CD4-positive, alpha-beta T cell treated with Interleukin-21 for 1 hour (primary cell): ENCODE measurements around the gene RCBTB1.

Source experiments
- DNase-seq: peaks from one replicate; pipeline ENCODE4 v3.0.0-alpha.2; 2020

Gene RCBTB1

DNA sequence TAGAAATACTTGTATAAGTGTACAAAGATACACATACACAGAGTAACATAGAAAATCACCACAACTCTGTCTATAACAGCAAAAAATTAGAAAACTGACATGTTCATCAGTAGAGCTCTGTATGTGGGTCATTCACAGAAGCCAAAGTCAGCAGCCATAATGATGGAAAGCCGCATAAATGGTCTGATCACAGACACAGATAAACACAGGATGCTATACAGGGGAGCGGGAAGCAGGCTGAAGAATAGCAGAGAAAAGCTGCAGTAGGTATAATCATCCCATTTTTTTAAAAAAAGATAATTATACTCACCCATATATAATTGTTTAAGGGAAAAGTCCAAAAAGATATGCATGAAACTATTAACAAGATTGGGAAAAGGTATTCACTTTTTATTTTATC, 31.5 kb downstream of the RCBTB1 start:
- DNase-seq = no peak

- DNase-seq = no peak
Observed at GRCh38 chr13:49550942-49551644, 34.3 kb downstream of the RCBTB1 start.

GRCh38 chr13:49549289-49549688, 36.1 kb downstream of the RCBTB1 start:
- DNase-seq = no peak

DNA sequence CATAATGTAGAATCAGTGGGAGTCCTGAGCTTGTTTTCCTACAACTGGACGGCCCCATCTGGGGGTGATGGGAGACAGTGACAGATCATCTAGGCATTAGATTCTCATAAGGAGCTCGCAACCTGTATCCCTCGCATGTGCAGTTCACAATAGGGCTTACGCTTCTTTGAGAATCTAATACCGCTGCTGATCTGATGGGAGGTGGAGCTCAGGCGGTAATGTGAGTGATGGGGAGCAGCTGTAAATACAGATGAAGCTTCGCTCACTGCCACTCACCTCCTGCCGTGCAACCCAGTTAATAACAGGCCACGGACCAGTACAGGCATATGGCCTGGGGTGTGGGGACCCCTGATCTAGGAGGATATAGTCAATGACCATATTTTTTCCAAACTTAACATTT, 38.8 kb downstream of the RCBTB1 start:
- DNase-seq = no peak

- DNase-seq = no peak
Observed at GRCh38 chr13:49545661-49546060, 39.7 kb downstream of the RCBTB1 start.

DNA sequence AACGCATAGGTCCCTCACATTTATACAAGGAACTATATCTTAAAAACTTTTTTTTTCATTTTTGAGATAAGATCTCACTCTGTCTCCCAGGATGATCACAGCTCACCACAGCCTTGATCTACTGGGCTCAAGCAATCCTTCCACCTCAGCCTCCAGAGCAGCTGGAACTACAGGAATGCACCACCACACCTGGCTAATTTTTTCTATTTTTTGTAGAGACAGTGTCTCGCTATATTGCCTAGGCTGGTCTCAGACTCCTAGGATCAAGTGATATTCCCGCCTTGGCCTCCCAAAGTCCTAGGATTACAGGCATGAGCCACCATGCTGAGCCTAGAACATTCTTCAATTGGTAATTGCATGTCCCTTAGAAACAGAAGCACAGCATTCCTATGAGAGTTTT, 41.7 kb downstream of the RCBTB1 start:
- no peak for DNase-seq

DNA sequence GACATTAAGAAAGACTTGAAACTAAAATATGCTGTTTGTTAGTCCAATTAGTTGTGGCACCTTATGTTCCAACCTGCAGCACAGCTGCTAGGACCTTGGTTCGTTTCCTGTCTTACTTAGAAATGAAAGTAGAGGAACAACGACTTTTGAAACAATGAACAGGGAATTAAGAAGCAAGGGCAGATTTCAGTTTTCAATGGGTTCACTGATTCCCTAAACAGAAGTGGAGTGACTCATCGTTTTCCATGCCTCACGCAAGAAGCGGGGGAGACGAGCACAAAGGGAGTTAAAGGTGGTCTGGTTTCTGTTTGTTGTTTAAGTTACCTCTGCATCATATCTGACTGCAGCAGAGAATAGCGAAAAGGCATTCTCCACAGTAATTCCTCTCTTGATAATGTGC, 44.8 kb downstream of the RCBTB1 start:
- DNase-seq = no peak

DNA sequence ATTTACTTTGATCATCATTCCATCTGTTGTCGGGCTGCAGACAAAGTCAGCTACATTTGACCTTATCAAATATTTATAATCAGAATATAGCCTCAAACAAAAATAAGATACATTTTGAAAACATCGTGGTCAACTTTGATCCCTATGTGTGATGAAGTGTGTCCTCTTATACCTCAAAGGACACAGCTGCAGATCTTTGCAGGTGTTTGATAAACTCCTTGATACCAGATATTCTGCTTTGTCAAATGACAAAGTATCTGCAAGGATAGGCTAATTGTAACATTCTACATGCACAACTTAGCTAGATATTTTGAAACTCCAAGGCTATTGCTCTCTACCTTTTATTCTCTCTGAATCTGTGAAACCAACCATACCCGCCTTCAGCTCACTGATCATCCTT, 45.6 kb downstream of the RCBTB1 start:
- no peak for DNase-seq

DNA sequence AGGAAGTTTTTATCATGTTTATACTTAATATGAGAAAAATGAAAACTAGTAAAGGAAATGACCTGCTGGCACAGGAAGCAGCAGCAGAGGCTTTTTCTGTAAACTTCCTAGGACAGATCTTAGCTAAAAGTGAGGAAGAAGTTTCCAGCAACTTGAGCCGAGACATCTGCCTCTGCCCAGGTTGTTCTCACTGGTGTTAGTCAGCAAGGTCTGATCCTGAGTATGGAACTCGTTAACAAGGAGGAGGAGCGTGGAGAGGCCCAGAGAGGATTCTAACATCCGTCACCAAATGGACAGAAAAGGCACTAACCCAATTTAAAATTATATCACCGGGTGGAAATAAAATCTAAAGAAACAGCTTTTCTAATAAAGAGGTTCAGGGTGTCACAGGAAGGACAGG, 46.0 kb downstream of the RCBTB1 start:
- DNase-seq = no peak

- no peak for DNase-seq
Observed at GRCh38 chr13:49538404-49538803, 47.0 kb downstream of the RCBTB1 start.

DNA sequence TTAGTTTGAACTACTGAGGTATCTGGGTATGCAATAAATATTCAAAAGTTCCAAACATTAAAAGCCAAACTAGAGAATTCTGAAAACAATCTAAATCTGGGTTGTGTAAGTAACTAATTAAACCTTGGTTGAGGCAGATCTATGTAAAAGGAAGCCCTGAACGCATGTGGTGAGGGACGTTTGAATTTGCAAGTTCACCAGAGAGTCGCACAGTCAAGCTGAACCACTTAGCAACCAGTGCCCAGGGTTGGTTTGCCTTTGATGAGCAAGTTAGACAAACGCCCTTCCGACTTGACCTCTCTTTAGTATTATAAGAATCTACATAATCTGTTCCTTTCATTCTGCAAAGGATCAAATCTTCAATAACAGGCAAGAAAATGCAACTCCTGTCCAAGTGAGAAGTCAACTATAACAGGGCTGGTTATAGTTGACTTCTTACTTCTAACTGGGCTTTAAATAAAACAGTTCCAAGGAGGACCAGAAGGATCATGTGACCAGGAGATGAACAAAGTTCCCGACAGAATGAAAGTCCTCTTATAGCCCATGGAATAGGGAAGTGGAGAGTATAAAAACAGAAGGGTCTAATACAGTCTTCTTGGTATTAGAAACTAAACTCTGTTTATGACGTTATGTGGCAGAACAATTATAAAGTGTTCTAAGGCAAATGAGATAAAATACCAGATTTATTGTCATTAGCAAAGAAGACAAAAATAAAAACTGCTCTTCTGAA, 49.0 kb downstream of the RCBTB1 start:
- no peak for DNase-seq

- DNase-seq = no peak
Observed at GRCh38 chr13:49533591-49534269, 51.6 kb downstream of the RCBTB1 start.

DNA sequence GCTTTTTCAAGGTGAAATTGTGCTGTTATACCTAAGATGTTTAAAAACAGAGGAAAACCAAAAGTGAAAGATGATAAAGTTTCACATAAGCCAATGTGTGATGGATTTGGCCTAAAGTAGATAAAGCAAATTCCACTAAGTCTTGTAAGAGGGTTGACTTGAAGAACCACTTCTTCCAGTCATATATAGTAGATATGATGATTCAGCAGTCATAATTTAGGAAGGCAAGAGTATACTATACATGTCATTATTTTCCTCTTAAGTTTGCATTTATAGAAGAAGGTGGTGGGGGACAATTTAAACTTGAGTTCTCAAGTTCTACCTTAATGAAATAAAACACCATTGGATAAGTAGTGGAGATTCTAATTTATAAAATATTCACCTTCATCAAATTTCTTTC, 52.3 kb downstream of the RCBTB1 start:
- no peak for DNase-seq

DNA sequence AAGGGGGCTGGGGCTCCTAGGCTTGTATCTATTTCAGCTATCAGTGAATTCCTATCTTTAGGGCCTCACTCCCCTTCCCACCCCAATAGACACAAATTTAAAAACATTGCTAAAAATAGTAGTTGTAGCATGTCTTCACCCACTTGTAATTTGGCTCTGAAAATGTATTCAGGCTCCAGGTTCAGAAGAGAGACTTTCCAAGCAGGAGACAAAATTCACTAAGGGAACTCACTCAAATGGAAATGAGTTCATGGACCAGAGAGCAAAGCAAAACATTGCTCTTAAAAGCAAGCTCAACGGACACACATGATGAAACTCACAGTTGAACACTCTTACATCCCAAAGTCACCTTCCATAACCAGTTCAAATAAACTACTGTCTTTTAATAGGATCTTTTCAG, 52.8 kb downstream of the RCBTB1 start:
- DNase-seq = no peak

DNA sequence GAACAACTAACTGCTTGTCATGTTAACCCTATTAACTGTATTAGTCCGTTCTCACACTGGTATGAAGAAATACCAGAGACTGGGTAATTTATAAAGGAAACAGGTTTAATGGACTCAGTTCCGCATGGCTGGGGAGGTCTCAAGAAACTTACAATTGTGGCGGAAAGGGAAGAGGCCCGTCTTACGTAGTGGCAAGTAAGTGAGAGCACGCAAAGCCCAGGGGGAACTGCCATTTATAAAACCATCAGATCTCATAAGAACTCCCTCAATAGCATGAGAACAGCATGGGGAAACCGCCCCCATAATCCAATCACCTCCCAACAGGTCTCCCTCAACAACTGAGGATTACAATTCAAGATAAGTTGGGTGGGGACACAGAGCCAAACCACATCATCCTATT, 54.9 kb downstream of the RCBTB1 start:
- peak; percentile 12 for DNase-seq

GRCh38 chr13:49528161-49528560, 57.2 kb downstream of the RCBTB1 start:
- DNase-seq = no peak

DNA sequence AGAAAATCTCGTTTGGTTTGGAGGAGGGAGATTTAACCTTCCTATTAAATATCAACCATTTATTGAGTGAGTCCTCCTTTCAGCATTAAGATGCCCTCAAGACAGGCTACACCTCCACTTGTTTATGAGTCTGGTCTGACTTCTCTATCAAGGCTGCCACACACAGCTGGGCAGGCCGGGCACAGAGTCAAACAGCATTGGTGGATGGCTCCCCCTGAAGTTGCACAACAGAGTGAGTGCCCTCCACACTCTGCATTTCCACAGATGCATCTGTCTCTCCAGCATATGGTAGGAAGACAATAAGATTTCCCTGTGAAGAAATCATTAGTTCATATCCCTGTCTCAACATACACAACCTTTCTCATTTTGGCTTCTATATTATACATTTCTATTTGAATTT, 58.2 kb downstream of the RCBTB1 start:
- DNase-seq = no peak

DNA sequence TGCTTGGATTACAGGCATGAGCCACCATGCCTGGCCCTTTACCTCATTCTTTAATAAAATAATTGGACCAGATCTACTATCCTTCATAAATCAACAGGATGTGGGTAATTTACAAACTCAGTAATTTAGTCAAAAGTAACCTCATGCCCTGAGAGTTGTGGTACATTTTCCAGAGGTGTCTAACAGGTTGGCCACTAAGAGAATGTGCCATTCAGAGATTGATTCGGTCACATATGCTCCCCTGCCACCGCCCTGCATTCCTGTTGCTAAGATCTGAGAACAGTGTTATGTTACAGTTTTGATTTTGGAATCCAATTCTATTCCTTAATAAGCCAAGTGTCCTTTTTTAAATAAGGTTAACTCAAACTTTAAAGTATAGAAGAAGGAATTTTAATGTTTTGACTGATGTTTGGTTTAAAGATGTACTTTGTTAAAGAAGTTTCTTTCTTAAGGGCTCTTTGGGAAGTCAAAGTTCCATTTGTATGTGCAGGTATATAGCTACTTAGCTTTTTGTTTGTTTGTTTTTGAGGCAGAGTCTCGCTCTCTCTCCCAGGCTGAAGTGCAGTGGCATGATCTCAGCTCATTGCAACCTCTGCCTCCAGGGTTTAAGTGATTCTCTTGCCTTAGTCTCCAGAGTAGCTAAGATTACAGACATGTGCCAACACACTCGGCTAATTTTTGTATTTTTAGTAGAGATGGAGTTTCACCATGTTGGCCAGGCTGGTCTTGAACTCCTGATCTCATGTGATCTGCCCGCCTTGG, 60.4 kb downstream of the RCBTB1 start:
- no peak for DNase-seq

GRCh38 chr13:49521224-49521623, 64.1 kb downstream of the RCBTB1 start:
- no peak for DNase-seq

- no peak for DNase-seq
Observed at GRCh38 chr13:49517461-49517860, 67.9 kb downstream of the RCBTB1 start.

DNA sequence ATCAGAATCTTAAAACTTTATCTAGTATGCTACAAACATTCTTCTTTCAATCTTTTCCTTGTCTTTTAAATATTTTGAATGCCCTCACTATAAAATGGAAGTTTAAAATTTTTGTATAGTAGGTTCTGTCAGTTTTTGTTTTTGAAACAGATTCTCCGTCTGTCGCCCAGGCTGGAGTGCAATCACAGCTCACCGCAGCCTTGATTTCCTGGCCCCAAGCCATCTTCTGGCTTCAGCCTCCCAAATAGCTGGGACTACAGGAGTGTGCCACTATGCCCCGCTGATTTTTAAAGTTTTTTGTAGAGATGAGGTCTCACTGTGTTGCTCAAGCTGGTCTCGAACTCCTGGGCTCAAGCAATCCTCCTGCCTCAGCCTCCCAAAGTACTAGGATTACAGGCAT, 68.9 kb downstream of the RCBTB1 start:
- no peak for DNase-seq

- no peak for DNase-seq
Observed at GRCh38 chr13:49512578-49512977, 72.8 kb downstream of the RCBTB1 start.

GRCh38 chr13:49503951-49504350, 81.4 kb downstream of the RCBTB1 start:
- no peak for DNase-seq
